DMS79 (cell line): ENCODE data around the gene INPP5B.
A peak's percentile ranks its signal among the peaks of the same experiment; 100 is the strongest.

Source experiments
- DNase-seq: peaks from one replicate; lab custom pipeline; 2025; lab: John Stamatoyannopoulos, UW

Gene INPP5B

GRCh38 chr1:37872692-37873091, 74.2 kb downstream of the INPP5B start:
- DNase-seq: no peak

DNA sequence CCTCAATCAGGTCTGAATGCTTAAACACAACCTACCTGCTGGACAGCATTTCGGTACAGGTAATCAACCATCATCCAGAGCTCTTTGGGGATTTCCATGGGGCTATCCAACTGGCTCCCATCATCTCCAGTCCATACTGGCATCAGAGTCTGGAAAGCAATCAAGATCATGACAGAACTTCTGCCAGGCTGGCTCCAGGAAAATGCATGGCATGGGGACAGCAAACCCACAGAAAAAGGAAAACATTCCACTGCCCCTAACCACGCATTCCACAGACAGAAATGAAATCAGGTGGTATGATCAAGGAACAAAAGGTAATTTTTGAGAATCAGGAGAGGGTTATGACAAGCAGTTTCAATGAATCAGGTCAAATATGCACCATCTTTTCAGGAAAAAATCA, 78.4 kb downstream of the INPP5B start:
- no peak for DNase-seq

DNA sequence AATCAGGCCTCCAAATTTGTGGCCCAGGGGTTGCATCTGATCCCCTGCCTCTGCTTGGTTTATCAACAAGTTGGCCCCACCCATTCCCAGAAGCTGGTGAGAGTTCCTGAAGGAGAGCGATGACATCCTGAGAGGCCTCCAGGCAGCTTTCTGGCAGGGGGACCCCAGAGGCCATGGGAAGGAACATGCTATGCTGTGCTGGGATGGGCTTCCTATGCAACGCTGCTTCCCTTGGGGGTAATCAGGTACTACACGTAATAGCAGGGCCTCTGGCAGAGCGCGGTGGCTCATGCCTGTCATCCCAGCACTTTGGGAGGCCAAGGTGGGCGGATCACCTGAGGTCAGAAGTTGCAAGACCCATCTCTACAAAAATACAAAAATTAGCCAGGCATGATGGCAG, 79.1 kb downstream of the INPP5B start:
- DNase-seq: no peak

GRCh38 chr1:37866491-37866890, 80.4 kb downstream of the INPP5B start:
- no peak for DNase-seq

GRCh38 chr1:37865348-37866120, 81.3 kb downstream of the INPP5B start:
- no peak for DNase-seq

GRCh38 chr1:37862330-37862729, 84.5 kb downstream of the INPP5B start:
- DNase-seq: no peak

DNA sequence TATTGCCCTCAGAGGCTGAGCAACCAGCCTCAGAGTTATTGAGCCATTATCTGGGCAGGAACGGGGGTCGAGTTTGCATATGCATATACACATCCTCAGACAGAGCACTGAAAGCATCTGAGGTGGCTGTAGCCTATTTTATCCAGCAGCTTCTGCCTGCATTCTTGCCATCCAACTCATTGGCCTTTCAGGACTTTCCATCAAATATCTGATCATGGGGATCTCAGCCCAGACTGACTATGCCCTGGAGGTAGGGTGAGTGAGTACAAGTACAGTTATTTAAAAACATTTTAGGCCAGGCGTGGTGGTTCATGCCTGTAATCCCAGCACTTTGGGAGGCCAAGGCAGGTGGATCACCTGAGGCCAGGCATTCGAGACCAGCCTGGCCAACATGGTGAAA, 85.7 kb downstream of the INPP5B start:
- DNase-seq: no peak

GRCh38 chr1:37860346-37860666, 86.5 kb downstream of the INPP5B start:
- no peak for DNase-seq

GRCh38 chr1:37859507-37860345, 87.1 kb downstream of the INPP5B start, which contains the start of gene MTF1:
TSS of gene MTF1 (minus strand) at chr1:37859592. CDS start at chr1:37857658, 1,934 bp downstream.
- DNase-seq: peak; percentile 96

- no peak for DNase-seq
Observed at GRCh38 chr1:37858931-37859506, 87.8 kb downstream of the INPP5B start.

DNA sequence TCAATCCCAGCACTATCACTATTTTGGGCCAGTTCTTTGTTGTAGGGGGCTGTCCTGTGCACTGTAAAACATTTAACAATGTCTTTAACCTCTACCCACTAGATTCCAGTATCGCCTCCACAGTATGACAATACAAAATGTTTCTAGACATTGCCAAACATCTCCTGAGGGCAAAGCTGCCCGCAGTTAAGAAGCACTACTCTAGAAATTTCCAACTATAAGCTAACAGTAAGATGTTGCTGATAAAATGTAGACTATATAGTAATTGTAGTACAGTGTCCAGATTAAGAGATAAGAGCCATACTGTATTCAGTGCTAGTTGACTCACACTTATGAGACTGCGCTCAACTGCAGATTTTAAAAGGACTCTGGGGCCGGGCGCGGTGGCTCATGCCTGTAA, 92.4 kb downstream of the INPP5B start:
- DNase-seq: no peak

- DNase-seq: no peak
Observed at GRCh38 chr1:37853157-37853556, 93.7 kb downstream of the INPP5B start.

DNA sequence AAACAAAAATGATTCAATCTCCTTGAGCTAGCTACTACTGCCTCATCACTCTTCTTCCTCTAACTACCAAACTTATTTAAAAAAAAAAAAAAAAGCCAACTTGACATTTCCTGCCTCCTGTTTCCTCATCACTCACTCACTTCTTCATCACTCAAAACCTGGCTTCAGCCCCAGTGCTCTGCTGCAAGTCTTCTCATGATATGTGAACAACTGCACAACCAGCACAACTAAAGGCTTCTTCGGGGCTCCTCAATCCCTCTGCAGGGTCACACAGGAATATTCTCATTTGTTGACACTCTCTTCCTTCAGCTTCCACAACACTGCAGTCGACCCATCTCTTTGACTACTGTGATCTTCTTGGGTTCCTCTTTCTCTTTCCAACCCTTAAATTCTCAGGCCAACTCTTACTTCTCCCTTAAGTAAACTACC, 95.1 kb downstream of the INPP5B start:
- no peak for DNase-seq

DNA sequence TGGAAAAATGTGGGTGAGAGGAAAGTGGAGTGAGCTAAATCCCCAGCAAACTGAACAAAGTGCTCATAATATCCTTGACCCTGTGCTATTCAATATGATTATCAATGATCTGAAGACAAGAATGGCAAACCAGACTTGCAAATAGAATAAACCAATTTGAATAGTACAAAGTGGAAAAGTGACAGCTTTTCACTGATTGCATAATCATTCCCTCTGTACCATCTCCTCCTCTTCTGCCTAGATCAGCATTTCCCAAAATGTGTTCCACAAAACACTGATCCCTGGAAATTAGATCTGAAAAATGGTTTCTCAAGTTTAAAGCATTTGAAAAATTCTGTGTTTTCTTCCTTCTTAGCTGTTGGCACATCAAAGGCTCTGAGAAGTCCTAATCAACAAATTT, 95.6 kb downstream of the INPP5B start:
- no peak for DNase-seq

DNA sequence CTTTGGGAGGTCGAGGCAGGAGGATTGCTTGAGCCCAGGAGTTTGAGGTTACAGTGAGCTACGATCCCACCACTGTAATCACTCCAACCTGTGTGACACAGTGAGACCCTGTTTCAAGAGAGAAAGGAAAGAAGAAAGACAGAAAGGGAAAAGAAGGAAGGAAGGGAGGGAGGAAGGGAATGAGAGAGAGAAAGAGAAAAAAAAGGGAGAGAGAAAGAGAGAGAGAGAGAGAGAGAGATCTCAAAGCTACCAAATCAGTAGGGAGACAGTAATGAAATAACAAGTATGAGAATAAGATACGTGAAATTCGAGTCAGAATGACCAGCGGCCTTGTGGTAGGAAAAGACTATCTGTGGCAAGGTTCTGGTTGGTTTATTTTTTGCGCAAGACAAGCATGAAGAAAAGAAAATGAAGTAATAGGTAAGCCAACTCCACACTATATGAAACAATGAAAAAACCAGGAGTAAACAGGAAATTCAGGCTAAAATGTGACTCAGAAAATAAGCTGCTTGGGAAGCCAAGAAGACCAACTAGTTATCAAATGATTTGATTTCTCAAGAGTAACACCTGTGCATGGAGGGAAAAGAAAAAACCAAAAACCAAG, 96.4 kb downstream of the INPP5B start:
- no peak for DNase-seq

GRCh38 chr1:37849480-37849879, 97.4 kb downstream of the INPP5B start:
- DNase-seq: no peak

DNA sequence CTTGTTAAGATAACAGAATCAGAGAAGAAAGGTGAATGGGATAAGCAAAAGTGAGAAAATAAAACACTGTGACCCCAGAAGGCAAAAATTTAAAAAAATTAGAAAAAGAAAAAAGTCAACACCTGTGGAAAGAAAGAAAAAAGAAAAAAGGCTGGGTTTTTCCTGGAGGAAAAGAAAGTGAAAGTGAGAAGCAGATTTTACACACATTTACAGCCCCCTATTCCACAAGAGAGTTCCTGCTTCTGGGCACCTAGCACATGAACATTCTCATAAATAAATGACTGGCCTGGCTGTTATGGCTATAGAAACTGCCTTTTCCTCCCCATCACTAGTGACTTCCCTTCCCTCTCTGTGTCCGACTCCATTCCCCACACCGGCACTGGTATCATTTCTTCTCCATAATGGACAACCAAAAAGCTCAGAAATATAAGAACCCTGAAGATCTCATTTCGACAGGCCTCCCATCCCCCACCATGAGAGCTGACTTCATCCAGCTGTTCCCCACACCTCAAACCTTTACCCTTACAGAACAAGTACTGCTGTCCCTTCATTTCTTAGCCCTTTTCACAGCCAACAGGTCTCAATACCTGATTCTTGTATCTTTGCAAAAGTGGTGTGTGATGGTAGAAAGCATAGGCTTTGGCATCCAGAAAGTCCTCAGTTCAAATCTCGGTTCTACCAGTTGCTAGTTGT, 100.1 kb downstream of the INPP5B start:
- DNase-seq: no peak

DNA sequence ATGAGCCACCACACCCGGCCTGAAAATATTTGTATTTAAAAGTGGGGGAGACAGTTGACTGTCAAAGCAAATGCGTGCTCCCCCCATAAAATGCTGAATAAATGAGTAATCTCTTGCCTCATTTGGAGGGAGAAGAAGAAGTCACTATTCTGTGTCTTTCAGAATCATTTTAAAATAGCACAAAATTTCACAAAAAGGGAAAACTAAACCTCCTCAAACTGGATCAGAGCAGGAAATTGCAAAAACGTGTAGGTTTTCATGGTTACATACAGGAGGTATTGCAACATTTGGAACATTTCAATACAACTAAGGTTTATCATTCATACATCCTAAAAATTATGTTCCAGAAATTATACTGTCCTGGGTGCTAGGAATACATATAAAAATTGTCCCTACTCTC, 101.1 kb downstream of the INPP5B start:
- DNase-seq: no peak

GRCh38 chr1:37845049-37845646, 101.7 kb downstream of the INPP5B start:
- DNase-seq: no peak

DNA sequence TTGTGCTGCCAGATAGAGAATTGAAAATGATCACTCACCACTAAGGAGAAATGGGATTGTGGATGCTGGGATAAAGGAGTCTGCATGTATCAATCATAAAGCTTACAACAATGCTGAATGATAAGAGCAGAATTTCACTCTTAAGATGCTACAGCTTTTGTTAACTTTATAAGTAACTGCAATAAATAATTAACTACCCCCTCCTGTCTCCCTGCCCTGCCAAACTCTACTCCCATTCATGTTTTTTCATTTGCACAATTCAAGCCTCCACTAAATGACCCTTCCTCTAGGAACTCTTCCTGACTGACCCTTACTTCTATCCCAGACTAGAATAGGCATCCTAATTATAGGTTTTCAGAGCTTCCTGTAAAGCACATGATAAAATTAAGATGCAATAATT, 102.3 kb downstream of the INPP5B start:
- DNase-seq: no peak

GRCh38 chr1:37841652-37842051, 105.2 kb downstream of the INPP5B start:
- DNase-seq: no peak

DNA sequence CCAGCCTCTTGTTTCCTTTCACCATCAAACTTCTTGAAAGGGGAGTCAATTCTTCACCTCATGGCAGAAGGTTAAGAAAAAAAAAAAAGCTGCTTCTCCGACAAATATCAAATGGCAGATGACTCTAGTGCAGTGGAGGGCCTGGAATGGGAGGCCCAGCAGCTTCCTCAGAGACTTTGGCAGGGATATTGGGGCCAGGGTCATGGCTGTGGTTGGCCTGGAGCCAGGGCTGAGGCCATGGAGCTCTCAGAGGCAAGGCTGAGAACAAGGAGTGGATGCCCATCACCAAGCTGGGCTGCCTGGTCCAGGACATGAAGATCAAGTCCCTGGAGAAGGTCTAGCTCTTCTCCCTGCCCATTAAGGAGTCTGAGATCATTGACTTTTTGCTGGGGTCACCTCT, 106.1 kb downstream of the INPP5B start:
- no peak for DNase-seq
